Esophagus squamous epithelium (tissue), 4 donors: ENCODE results near the gene SPG11.

ENCODE experiments used
- CTCF ChIP-seq, 6 experiments: fragments of 450-650 bp in 4 of 6; fragments of 200-600 bp in 2 of 6; sonication (generic) in 2 of 6; IDR thresholded peaks; one replicate each; pipeline ENCODE4 v1.5.1; 2016 to 2019; ENCODE audit warnings: antibody characterized with exemption in 6 of 6, mild to moderate bottlenecking in 4 of 6, moderate library complexity in 4 of 6
- POLR2A ChIP-seq, 4 donors: fragments of 450-650 bp; IDR thresholded peaks; one replicate each; pipeline ENCODE4 v1.6.1; 2017; ENCODE audit warnings: antibody characterized with exemption in 4 of 4, mild to moderate bottlenecking in 4 of 4, moderate library complexity in 3 of 4

GRCh38 chr15:44676676-44677075, 13.2 kb upstream of the SPG11 start:
- no peak for TF ChIP-seq CTCF (IDR thresholded peaks at IDR 0.05)
- no peak for TF ChIP-seq POLR2A (IDR thresholded peaks at IDR 0.05)
